Uterus (tissue), 2 donors: Measurements from ENCODE around the gene RIN2.

Experiments
- POLR2A ChIP-seq, 2 donors: fragments of 450-650 bp; IDR thresholded peaks; one replicate each; pipeline ENCODE4 v1.6.1; 2016; ENCODE audit warnings: antibody characterized with exemption in 2 of 2, mild to moderate bottlenecking in 1 of 2, moderate library complexity in 1 of 2
- TF ChIP-seq, protein P1 (sequence below), 4 experiments: fragments of 200-600 bp in 2 of 4; fragments of 450-650 bp in 2 of 4; sonication (generic) in 2 of 4; IDR thresholded peaks; one replicate each; pipeline ENCODE4 v1.5.1; 2016 to 2019; ENCODE audit warnings: antibody characterized with exemption in 4 of 4, mild to moderate bottlenecking in 2 of 4, moderate library complexity in 1 of 4

- TF ChIP-seq, protein P1, sequence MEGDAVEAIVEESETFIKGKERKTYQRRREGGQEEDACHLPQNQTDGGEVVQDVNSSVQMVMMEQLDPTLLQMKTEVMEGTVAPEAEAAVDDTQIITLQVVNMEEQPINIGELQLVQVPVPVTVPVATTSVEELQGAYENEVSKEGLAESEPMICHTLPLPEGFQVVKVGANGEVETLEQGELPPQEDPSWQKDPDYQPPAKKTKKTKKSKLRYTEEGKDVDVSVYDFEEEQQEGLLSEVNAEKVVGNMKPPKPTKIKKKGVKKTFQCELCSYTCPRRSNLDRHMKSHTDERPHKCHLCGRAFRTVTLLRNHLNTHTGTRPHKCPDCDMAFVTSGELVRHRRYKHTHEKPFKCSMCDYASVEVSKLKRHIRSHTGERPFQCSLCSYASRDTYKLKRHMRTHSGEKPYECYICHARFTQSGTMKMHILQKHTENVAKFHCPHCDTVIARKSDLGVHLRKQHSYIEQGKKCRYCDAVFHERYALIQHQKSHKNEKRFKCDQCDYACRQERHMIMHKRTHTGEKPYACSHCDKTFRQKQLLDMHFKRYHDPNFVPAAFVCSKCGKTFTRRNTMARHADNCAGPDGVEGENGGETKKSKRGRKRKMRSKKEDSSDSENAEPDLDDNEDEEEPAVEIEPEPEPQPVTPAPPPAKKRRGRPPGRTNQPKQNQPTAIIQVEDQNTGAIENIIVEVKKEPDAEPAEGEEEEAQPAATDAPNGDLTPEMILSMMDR (IDR thresholded peaks at IDR 0.05) = no peak
- no peak for TF ChIP-seq POLR2A (IDR thresholded peaks at IDR 0.05)
Observed at GRCh38 chr20:19765913-19766312, 7.9 kb downstream of the RIN2 start.
